Astrocyte (in vitro differentiated cells and primary cell): ENCODE measurements around the gene CHCHD6.

Experiments
- EZH2 ChIP-seq: IDR thresholded peaks from 2 replicates; pipeline ENCODE4 v1.6.1; 2012; ENCODE audit warnings: mild to moderate bottlenecking, low read length, inconsistent platforms; ENCODE audit not compliant: insufficient read depth
- TF ChIP-seq, protein P1 (sequence below): IDR thresholded peaks from 2 replicates; pipeline ENCODE4 v1.5.1; 2011; ENCODE audit warnings: low read depth, mild to moderate bottlenecking, inconsistent platforms, low read length, moderate library complexity; ENCODE audit not compliant: insufficient read depth

DNA sequence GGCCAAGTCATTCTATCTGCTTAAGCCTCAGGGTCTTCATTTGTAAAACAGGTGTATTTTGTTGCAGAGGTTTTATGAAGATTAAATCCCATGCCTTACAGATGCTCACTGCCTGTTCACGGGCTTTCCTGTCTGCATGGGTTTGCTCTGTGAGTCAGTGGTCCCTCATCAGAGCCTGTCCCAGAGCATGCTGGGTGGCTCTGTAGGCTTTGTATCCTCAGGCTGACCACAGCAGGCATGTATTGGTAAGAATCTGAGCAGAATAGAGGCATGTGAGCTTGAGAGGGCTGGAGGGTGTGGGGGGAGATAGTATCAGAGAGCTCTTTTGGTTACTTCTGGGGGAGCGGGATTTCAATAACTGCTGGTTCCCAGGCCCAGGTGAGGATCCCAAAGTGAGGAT is 233.5 kb downstream of the CHCHD6 start:
- TF ChIP-seq, protein P1, sequence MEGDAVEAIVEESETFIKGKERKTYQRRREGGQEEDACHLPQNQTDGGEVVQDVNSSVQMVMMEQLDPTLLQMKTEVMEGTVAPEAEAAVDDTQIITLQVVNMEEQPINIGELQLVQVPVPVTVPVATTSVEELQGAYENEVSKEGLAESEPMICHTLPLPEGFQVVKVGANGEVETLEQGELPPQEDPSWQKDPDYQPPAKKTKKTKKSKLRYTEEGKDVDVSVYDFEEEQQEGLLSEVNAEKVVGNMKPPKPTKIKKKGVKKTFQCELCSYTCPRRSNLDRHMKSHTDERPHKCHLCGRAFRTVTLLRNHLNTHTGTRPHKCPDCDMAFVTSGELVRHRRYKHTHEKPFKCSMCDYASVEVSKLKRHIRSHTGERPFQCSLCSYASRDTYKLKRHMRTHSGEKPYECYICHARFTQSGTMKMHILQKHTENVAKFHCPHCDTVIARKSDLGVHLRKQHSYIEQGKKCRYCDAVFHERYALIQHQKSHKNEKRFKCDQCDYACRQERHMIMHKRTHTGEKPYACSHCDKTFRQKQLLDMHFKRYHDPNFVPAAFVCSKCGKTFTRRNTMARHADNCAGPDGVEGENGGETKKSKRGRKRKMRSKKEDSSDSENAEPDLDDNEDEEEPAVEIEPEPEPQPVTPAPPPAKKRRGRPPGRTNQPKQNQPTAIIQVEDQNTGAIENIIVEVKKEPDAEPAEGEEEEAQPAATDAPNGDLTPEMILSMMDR: no peak
- no peak for TF ChIP-seq EZH2
